ENCODE data around the gene INHBC.

Gene INHBC

DNA sequence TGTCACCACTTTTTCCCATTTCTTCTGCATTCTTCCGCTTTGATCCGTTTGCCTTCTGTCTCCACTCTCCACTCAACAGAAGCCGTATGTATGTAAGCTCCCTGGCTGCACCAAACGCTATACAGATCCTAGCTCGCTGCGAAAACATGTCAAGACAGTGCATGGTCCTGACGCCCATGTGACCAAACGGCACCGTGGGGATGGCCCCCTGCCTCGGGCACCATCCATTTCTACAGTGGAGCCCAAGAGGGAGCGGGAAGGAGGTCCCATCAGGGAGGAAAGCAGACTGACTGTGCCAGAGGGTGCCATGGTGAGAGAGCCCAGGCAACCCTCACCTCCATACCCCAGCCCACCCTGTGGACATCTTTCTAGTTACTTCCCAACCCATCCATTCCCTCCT lies 33.3 kb downstream of the INHBC start:
- DNase-seq (ENCODE audit: low read depth), result no peak
- no peak overlapping the region for H3K4me3 ChIP-seq (ENCODE audit: low read length)
- TF ChIP-seq CTCF (conservative IDR thresholded peaks at IDR 0.05; ENCODE audit: low read length), result no peak

GRCh38 chr12:57469296-57470164 lies 34.9 kb downstream of the INHBC start:
- no peak for TF ChIP-seq CTCF (conservative IDR thresholded peaks at IDR 0.05; ENCODE audit: low read length)
- no peak for DNase-seq (ENCODE audit: low read depth)
- no peak overlapping the region for H3K4me3 ChIP-seq (ENCODE audit: low read length)

GRCh38 chr12:57470286-57470969 lies 35.8 kb downstream of the INHBC start:
- no peak for DNase-seq (ENCODE audit: low read depth)
- TF ChIP-seq CTCF (conservative IDR thresholded peaks at IDR 0.05; ENCODE audit: low read length), result no peak

GRCh38 chr12:57470970-57471656 lies 36.5 kb downstream of the INHBC start:
- DNase-seq (ENCODE audit: low read depth), result no peak
- TF ChIP-seq CTCF (conservative IDR thresholded peaks at IDR 0.05; ENCODE audit: low read length), result no peak
- no peak overlapping the region for H3K4me3 ChIP-seq (ENCODE audit: low read length)

More at GRCh38 chr12:57470286-57470969, 35.8 kb downstream of the INHBC start:
- no peak overlapping the region for H3K4me3 ChIP-seq (ENCODE audit: low read length)

DNA sequence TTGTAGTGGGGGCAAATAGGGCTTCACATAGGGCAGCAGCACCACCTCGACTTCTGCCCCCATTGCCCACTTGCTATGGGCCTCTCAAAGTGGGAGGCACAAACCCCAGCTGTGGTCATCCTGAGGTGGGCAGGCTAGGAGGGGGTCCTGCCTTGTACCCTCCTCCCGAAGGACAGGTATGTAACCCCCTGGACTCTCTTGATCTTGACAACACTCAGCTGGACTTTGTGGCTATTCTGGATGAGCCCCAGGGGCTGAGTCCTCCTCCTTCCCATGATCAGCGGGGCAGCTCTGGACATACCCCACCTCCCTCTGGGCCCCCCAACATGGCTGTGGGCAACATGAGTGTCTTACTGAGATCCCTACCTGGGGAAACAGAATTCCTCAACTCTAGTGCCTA lies 37.1 kb downstream of the INHBC start:
- no peak overlapping the region for H3K4me3 ChIP-seq (ENCODE audit: low read length)
- DNase-seq (ENCODE audit: low read depth), result no peak
- TF ChIP-seq CTCF (conservative IDR thresholded peaks at IDR 0.05; ENCODE audit: low read length), result no peak

GRCh38 chr12:57472391-57472790 lies 37.8 kb downstream of the INHBC start:
- DNase-seq (ENCODE audit: low read depth), result no peak
- TF ChIP-seq CTCF (conservative IDR thresholded peaks at IDR 0.05; ENCODE audit: low read length), result no peak
- H3K4me3 ChIP-seq (ENCODE audit: low read length), result no peak overlapping the region

Data from AG10803 (cell line).